ENCODE measurements around the gene PPP3CA. TPM values are rescaled to one million over a fixed set of nuclear protein-coding genes. Genes with fewer than 3 reads are reported as not detected.

PPP3CA gene
- total RNA-seq, 1 donor from 2014 or later = 36.5 TPM

GRCh38 chr4:101158134-101158482 lies 189.2 kb downstream of the PPP3CA start:
- no peak for TF ChIP-seq CTCF (IDR thresholded peaks at IDR 0.05)
- Mint-ChIP-seq H3K27me3 (ENCODE audit: low read depth) (no peaks in the 10 kb centered on the region), H3K4me3 (ENCODE audit: unreplicated experiment) (peak overlapping the region; percentile 7), H3K36me3 (ENCODE audit: low read depth) (no peaks in the 10 kb centered on the region), H3K27ac (ENCODE audit: unreplicated experiment) (peak overlapping the region; percentile 59), H3K9me3 (ENCODE audit: low read depth) (no peaks in the 10 kb centered on the region), H3K4me1 (ENCODE audit: low read depth) (peaks cover 34% of the 10 kb centered on the region)
- no peak for DNase-seq (ENCODE audit: low spot score)

GRCh38 chr4:101157415-101158133 lies 189.8 kb downstream of the PPP3CA start:
- Mint-ChIP-seq H3K27ac (ENCODE audit: unreplicated experiment) (peak overlapping the region; percentile 59), H3K9me3 (ENCODE audit: low read depth) (no peaks in the 10 kb centered on the region), H3K27me3 (ENCODE audit: low read depth) (no peaks in the 10 kb centered on the region), H3K36me3 (ENCODE audit: low read depth) (no peaks in the 10 kb centered on the region), H3K4me1 (ENCODE audit: low read depth) (peaks cover 34% of the 10 kb centered on the region), H3K4me3 (ENCODE audit: unreplicated experiment) (peak overlapping the region; percentile 7)
- TF ChIP-seq CTCF (IDR thresholded peaks at IDR 0.05) = no peak
- no peak for DNase-seq (ENCODE audit: low spot score)

GRCh38 chr4:101156619-101157310 lies 190.6 kb downstream of the PPP3CA start:
- H3K4me3 Mint-ChIP-seq (ENCODE audit: unreplicated experiment) = no peak overlapping the region
- H3K27me3 Mint-ChIP-seq (ENCODE audit: low read depth) = no peaks in the 10 kb centered on the region
- H3K36me3 Mint-ChIP-seq (ENCODE audit: low read depth) = no peaks in the 10 kb centered on the region
- H3K9me3 Mint-ChIP-seq (ENCODE audit: low read depth) = no peaks in the 10 kb centered on the region
- H3K27ac Mint-ChIP-seq (ENCODE audit: unreplicated experiment) = peak overlapping the region; percentile 59
- no peak for DNase-seq (ENCODE audit: low spot score)
- TF ChIP-seq CTCF (IDR thresholded peaks at IDR 0.05) = no peak
- H3K4me1 Mint-ChIP-seq (ENCODE audit: low read depth) = peaks cover 34% of the 10 kb centered on the region

- Mint-ChIP-seq H3K9me3 (ENCODE audit: low read depth) (no peaks in the 10 kb centered on the region), H3K4me3 (ENCODE audit: unreplicated experiment) (no peak overlapping the region), H3K27ac (ENCODE audit: unreplicated experiment) (no peak overlapping the region), H3K4me1 (ENCODE audit: low read depth) (peaks cover 34% of the 10 kb centered on the region), H3K27me3 (ENCODE audit: low read depth) (no peaks in the 10 kb centered on the region), H3K36me3 (ENCODE audit: low read depth) (no peaks in the 10 kb centered on the region)
- no peak for DNase-seq (ENCODE audit: low spot score)
- TF ChIP-seq CTCF (IDR thresholded peaks at IDR 0.05) = no peak
These were observed 191.4 kb downstream of the PPP3CA start for GRCh38 chr4:101155945-101156344.

GRCh38 chr4:101155368-101155767 lies 192.0 kb downstream of the PPP3CA start:
- Mint-ChIP-seq H3K4me3 (ENCODE audit: unreplicated experiment) (no peak overlapping the region), H3K36me3 (ENCODE audit: low read depth) (no peaks in the 10 kb centered on the region), H3K4me1 (ENCODE audit: low read depth) (peaks cover 34% of the 10 kb centered on the region), H3K9me3 (ENCODE audit: low read depth) (no peaks in the 10 kb centered on the region), H3K27ac (ENCODE audit: unreplicated experiment) (no peak overlapping the region), H3K27me3 (ENCODE audit: low read depth) (no peaks in the 10 kb centered on the region)
- no peak for TF ChIP-seq CTCF (IDR thresholded peaks at IDR 0.05)
- no peak for DNase-seq (ENCODE audit: low spot score)

Data from chondrocyte (in vitro differentiated cells).